Trophoblast cell (in vitro differentiated cells and primary cell): ENCODE results near the gene POU4F1.
A peak's percentile ranks its signal among the peaks of the same experiment; 100 is the strongest.
"Not testable (repeated sequence)": the region's sequence is repeated elsewhere in the genome, so short reads cannot be mapped to it uniquely, and the experiment has no call there.

Experiments
- DNase-seq, 2 donors: peaks; one replicate each; pipeline ENCODE4 v3.0.0-alpha.2; 2016
- H2AFZ ChIP-seq: 2 replicates; pipeline ENCODE4 v1.6.1; 2013; ENCODE audit warnings: low read length, moderate library complexity, mild to moderate bottlenecking; ENCODE audit not compliant: insufficient read depth, poor library complexity
- H2AK5ac ChIP-seq: 2 replicates; pipeline ENCODE4 v1.6.1; 2013; ENCODE audit warnings: mild to moderate bottlenecking, low read length
- H2BK120ac ChIP-seq: 2 replicates; pipeline ENCODE4 v1.6.1; 2013; ENCODE audit warnings: low read length, mild to moderate bottlenecking, moderate library complexity; ENCODE audit not compliant: insufficient read depth, poor library complexity
- H2BK12ac ChIP-seq: 2 replicates; pipeline ENCODE4 v1.6.1; 2013; ENCODE audit warnings: mild to moderate bottlenecking, low read length, moderate library complexity
- H2BK5ac ChIP-seq: 2 replicates; pipeline ENCODE4 v1.6.1; 2013; ENCODE audit warnings: low read length, low read depth, moderate library complexity, mild to moderate bottlenecking; ENCODE audit not compliant: poor library complexity
- H3K14ac ChIP-seq: 2 replicates; pipeline ENCODE4 v1.6.1; 2013; ENCODE audit warnings: mild to moderate bottlenecking, low read length
- H3K18ac ChIP-seq: 2 replicates; pipeline ENCODE4 v1.6.1; 2013; ENCODE audit warnings: mild to moderate bottlenecking, low read length
- H3K23ac ChIP-seq: 2 replicates; pipeline ENCODE4 v1.6.1; 2013; ENCODE audit warnings: low read length
- H3K27ac ChIP-seq: 2 replicates; pipeline ENCODE4 v1.5.1; 2013; ENCODE audit warnings: low read depth, mild to moderate bottlenecking, inconsistent platforms, low read length, moderate library complexity
- H3K27me3 ChIP-seq: 2 replicates; pipeline ENCODE4 v1.6.1; 2013; ENCODE audit warnings: inconsistent platforms, mild to moderate bottlenecking, low read length, moderate library complexity; ENCODE audit not compliant: insufficient read depth
- H3K36me3 ChIP-seq, 2 experiments: 1 replicate in 1 of 2; 2 replicates in 1 of 2; pipeline ENCODE4 v1.6.1; 2013; ENCODE audit warnings: low read length in 2 of 2, mild to moderate bottlenecking in 2 of 2, moderate library complexity in 1 of 2; ENCODE audit not compliant: insufficient read depth in 2 of 2, control insufficient read depth in 1 of 2
- H3K4ac ChIP-seq: 2 replicates; pipeline ENCODE4 v1.6.1; 2013; ENCODE audit warnings: low read depth, mild to moderate bottlenecking, low read length, moderate library complexity
- H3K4me1 ChIP-seq, 2 experiments: 1 replicate in 1 of 2; 2 replicates in 1 of 2; pipeline ENCODE4 v1.6.1; 2013; ENCODE audit warnings: low read length in 2 of 2, mild to moderate bottlenecking in 2 of 2, moderate library complexity in 1 of 2; ENCODE audit not compliant: insufficient read depth in 2 of 2, control insufficient read depth in 1 of 2
- H3K4me2 ChIP-seq: 2 replicates; pipeline ENCODE4 v1.6.1; 2013; ENCODE audit warnings: inconsistent platforms, mild to moderate bottlenecking, low read length, moderate library complexity
- H3K4me3 ChIP-seq: 2 replicates; pipeline ENCODE4 v1.5.1; 2013; ENCODE audit warnings: mild to moderate bottlenecking, low read depth, low read length, inconsistent platforms
- H3K79me1 ChIP-seq: one replicate; pipeline ENCODE4 v1.6.1; 2013; ENCODE audit warnings: low read length
- H3K79me2 ChIP-seq: 2 replicates; pipeline ENCODE4 v1.6.1; 2013; ENCODE audit warnings: low read length, mild to moderate bottlenecking; ENCODE audit not compliant: control insufficient read depth, insufficient read depth, poor library complexity
- H3K9ac ChIP-seq: 2 replicates; pipeline ENCODE4 v1.6.1; 2013; ENCODE audit warnings: mild to moderate bottlenecking, low read length
- H3K9me3 ChIP-seq: 2 replicates; pipeline ENCODE4 v1.6.1; 2013; ENCODE audit warnings: low read depth, mild to moderate bottlenecking, control low read depth, inconsistent platforms, low read length; ENCODE audit not compliant: insufficient read depth
- H4K12ac ChIP-seq: 2 replicates; pipeline ENCODE4 v1.6.1; 2013; ENCODE audit warnings: low read depth, mild to moderate bottlenecking, low read length, moderate library complexity
- H4K8ac ChIP-seq: 2 replicates; pipeline ENCODE4 v1.6.1; 2013; ENCODE audit warnings: low read depth, mild to moderate bottlenecking, low read length, moderate library complexity
- H4K91ac ChIP-seq: one replicate; pipeline ENCODE4 v1.6.1; 2013; ENCODE audit warnings: low read depth, mild to moderate bottlenecking, low read length, moderate library complexity
- WGBS: extraction: QIAGEN DNeasy Blood & Tissue Kit; methylation state at CpG from one replicate; pipeline ENCODE4 v1.1.7; 2013; ENCODE audit warnings: missing lambda C conversion rate; ENCODE audit not compliant: insufficient read length, insufficient coverage; ENCODE audit errors: extremely low coverage; 5-methylcytosine and 5-hydroxymethylcytosine counted together

Gene POU4F1

DNA sequence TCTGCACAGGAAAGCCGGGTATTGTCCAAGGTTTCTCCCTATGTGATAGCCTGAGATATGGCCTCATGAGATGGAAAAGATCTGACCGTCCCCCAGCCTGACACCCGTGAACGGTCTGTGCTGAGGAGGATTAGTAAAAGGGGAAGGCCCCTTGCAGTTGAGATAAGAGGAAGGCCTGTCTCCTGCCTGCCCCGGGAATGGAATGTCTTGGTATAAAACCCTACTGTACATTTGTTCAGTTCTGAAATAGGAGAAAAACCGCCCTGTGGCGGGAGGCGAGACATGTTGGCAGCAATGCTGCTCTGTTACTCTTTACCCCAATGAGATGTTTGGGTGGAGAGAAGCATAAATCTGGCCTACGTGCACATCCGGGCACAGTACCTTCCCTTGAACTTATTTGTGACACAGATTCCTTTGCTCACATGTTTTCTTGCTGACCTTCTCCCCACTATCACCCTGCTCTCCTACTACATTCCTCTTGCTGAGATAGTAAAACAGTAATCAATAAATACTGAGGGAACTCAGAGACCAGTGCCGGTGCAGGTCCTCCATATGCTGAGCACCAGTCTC is 43.8 kb upstream of the POU4F1 start:
- H4K12ac ChIP-seq, H3K23ac ChIP-seq, H3K27me3 ChIP-seq, DNase-seq, H3K79me1 ChIP-seq, H3K9me3 ChIP-seq, H3K18ac ChIP-seq, H3K4me2 ChIP-seq, H3K4me1 ChIP-seq, H4K91ac ChIP-seq, H3K79me2 ChIP-seq, H2BK120ac ChIP-seq, H3K36me3 ChIP-seq, H3K4me3 ChIP-seq, H3K14ac ChIP-seq, H2BK12ac ChIP-seq, H2BK5ac ChIP-seq, H2AFZ ChIP-seq, H4K8ac ChIP-seq, H3K27ac ChIP-seq, H2AK5ac ChIP-seq, H3K9ac ChIP-seq: not testable (repeated sequence)
- H3K4ac ChIP-seq = peak overlapping the region; percentile 4
- WGBS = no CpG with 5 or more reads among the region's 11 CpGs

DNA sequence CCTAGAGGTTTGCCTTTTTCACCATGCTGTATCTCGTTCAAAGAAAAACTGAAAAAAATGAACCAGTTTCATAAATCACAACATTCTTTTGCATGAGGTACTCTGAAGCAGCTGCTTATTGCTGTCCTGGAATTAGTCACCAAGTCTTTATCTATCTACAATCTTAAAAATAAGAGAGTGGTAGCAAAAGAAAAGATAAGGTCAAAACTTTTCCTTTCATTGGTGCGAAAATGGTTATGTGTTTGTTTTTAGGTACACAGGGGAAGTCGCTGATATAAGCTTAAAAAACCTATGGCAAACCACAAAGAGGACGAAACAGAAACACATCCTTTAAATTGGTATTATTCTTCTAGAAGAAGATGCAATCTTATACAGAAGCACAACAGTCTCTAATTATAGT is 34.9 kb upstream of the POU4F1 start:
- Histone ChIP-seq H4K91ac (no peak overlapping the region), H3K23ac (no peak overlapping the region), H3K4me3 (no peak overlapping the region), H2BK5ac (no peak overlapping the region), H3K9me3 (no peaks in the 10 kb centered on the region), H2BK120ac (no peak overlapping the region), H3K14ac (no peak overlapping the region), H3K4ac (no peak overlapping the region), H3K36me3 (peaks cover 2 to 7% of the 10 kb centered on the region in 2 experiments), H3K79me1 (no peaks in the 10 kb centered on the region), H3K79me2 (no peaks in the 10 kb centered on the region), H3K9ac (no peak overlapping the region), H4K12ac (no peak overlapping the region), H3K18ac (no peak overlapping the region), H2AK5ac (no peak overlapping the region), H3K27me3 (no peaks in the 10 kb centered on the region), H3K4me1 (no peaks in the 10 kb centered on the region), H4K8ac (no peak overlapping the region), H2AFZ (no peak overlapping the region), H3K27ac (no peak overlapping the region), H3K4me2 (no peak overlapping the region), H2BK12ac (no peak overlapping the region)
- no CpG with 5 or more reads among the region's 4 CpGs for WGBS
- DNase-seq = peak in 1 of 2 donors; percentile 81

DNA sequence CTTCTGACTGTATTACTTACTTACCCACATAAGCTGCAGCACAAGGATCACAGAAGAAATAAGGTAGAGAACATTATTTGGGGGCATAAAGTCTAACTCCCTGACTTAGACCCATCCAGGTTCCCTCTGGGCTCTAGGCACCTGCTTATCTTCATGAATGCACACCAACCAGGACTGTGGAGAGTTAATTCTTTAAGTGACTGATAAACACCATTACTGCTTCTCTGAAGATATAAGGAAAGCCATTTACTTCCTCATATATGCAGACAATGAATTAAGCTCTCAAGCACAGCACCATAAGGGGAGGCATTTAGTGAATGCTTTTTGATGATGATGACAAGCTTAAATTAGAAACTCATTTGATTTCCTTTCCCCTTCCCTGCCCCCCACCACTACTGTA is 33.1 kb upstream of the POU4F1 start:
- H3K4me2 ChIP-seq = no peak overlapping the region
- H2BK12ac ChIP-seq = no peak overlapping the region
- DNase-seq = no peak
- H3K27me3 ChIP-seq = no peaks in the 10 kb centered on the region
- no peaks in the 10 kb centered on the region for H3K4me1 ChIP-seq
- no peak overlapping the region for H3K14ac ChIP-seq
- H3K4ac ChIP-seq = no peak overlapping the region
- no peak overlapping the region for H3K9ac ChIP-seq
- no peaks in the 10 kb centered on the region for H3K9me3 ChIP-seq
- H2BK120ac ChIP-seq = no peak overlapping the region
- peaks cover 6 to 7% of the 10 kb centered on the region in 2 experiments for H3K36me3 ChIP-seq
- no peak overlapping the region for H2AK5ac ChIP-seq
- no peak overlapping the region for H2AFZ ChIP-seq
- no peak overlapping the region for H4K8ac ChIP-seq
- no peak overlapping the region for H3K23ac ChIP-seq
- no peak overlapping the region for H4K12ac ChIP-seq
- no peak overlapping the region for H4K91ac ChIP-seq
- no peak overlapping the region for H2BK5ac ChIP-seq
- H3K18ac ChIP-seq = no peak overlapping the region
- H3K4me3 ChIP-seq = no peak overlapping the region
- H3K27ac ChIP-seq = no peak overlapping the region
- no peaks in the 10 kb centered on the region for H3K79me2 ChIP-seq
- H3K79me1 ChIP-seq = no peaks in the 10 kb centered on the region

DNA sequence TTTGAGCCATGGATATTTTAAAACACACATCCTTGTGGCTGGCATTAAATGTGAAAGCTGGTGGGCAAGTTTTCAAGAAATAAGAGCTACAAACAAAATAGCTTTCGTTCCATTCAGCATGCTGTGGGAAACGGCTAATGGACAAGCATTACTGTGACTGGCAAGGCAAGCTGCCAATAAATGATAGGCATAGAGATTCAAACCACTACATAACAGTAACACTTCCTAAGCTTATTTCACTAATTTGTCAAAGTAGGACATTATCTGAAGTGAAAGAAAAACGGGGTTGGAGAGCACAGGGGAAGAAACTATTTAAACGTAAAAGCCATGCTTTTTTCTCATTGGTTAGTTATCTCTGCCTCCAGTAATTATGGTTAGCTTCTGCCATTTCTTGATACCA is 29.6 kb upstream of the POU4F1 start:
- no peak overlapping the region for H2AK5ac ChIP-seq
- H3K4me3 ChIP-seq = no peak overlapping the region

More for the DNA sequence above, 29.6 kb upstream of the POU4F1 start:
- no peaks in the 10 kb centered on the region for H3K4me1 ChIP-seq
- H3K79me2 ChIP-seq = no peaks in the 10 kb centered on the region
- H2AFZ ChIP-seq = no peak overlapping the region
- no peak overlapping the region for H3K14ac ChIP-seq
- H3K23ac ChIP-seq = no peak overlapping the region
- H3K18ac ChIP-seq = no peak overlapping the region
- DNase-seq = no peak
- H2BK12ac ChIP-seq = no peak overlapping the region
- no peak overlapping the region for H4K91ac ChIP-seq
- H2BK5ac ChIP-seq = no peak overlapping the region
- no peaks in the 10 kb centered on the region for H3K9me3 ChIP-seq
- H3K4me2 ChIP-seq = no peak overlapping the region
- H4K12ac ChIP-seq = no peak overlapping the region
- no peak overlapping the region for H3K27ac ChIP-seq
- H4K8ac ChIP-seq = no peak overlapping the region
- no peak overlapping the region for H2BK120ac ChIP-seq
- no peaks in the 10 kb centered on the region for H3K79me1 ChIP-seq
- no CpG with 5 or more reads among the region's 4 CpGs for WGBS
- no peak overlapping the region for H3K4ac ChIP-seq
- H3K27me3 ChIP-seq = no peaks in the 10 kb centered on the region
- H3K9ac ChIP-seq = no peak overlapping the region
- H3K36me3 ChIP-seq = peaks cover 3 to 5% of the 10 kb centered on the region in 2 experiments
